ENCODE measurements around the gene TBCA. TPM values are rescaled to one million over a fixed set of nuclear protein-coding genes. Genes with fewer than 3 reads are reported as not detected.
"Not testable (repeated sequence)": the region's sequence is repeated elsewhere in the genome, so short reads cannot be mapped to it uniquely, and the experiment has no call there.

The TBCA gene
- total RNA-seq, 1 experiment from 2014 or later = 317 TPM

- intact Hi-C loops (cut with micrococcal nuclease); H4K20me1 ChIP-seq (ENCODE audit: insufficient read depth); H3K4me3 ChIP-seq (replicated peaks in 1 of 2; ENCODE audit: low read depth in 1 of 2, low read length in 2 of 2); H3K4me2 ChIP-seq (ENCODE audit: low read length); H3K4me1 ChIP-seq (ENCODE audit: control insufficient read depth in 1 of 2, insufficient read depth in 2 of 2, low read length in 2 of 2); H3K9ac ChIP-seq (ENCODE audit: low read length); POLR2A ChIA-PET; H2AFZ ChIP-seq (ENCODE audit: low read depth, low read length, poor library complexity, severe bottlenecking); DNase-seq (ENCODE audit: low read depth, low spot score); CTCF ChIA-PET; H3K27ac ChIP-seq (ENCODE audit: low read depth, low read length); RAD21 ChIA-PET (ENCODE audit: low non-redundant PET in 1 of 2, low total read pairs in 2 of 2, uncharacterized antibody in 2 of 2, unreplicated experiment in 2 of 2); H3K27me3 ChIP-seq (ENCODE audit: insufficient read depth, low read length); BruUV-seq (replicated peaks); ATAC-seq; H3K9me2 ChIP-seq (ENCODE audit: insufficient read depth); H3K9me3 ChIP-seq (ENCODE audit: control insufficient read depth in 1 of 2, insufficient read depth in 1 of 2, low read depth in 1 of 2, low read length in 2 of 2): not testable (repeated sequence)
- H3K36me3 ChIP-seq (ENCODE audit: control insufficient read depth in 1 of 2, insufficient read depth in 2 of 2, low read length in 2 of 2) = peaks cover 12 to 16% of the 10 kb centered on the region in 2 experiments
- H3K79me2 ChIP-seq (ENCODE audit: insufficient read depth, low read length) = peaks cover 72% of the 10 kb centered on the region
Observed at GRCh38 chr5:77699569-77699968, 76.6 kb downstream of the TBCA start.

- H3K4me3 ChIP-seq (replicated peaks in 1 of 2; ENCODE audit: low read depth in 1 of 2, low read length in 2 of 2) = no peak overlapping the region
- H3K9me2 ChIP-seq (ENCODE audit: insufficient read depth) = no peaks in the 10 kb centered on the region
- CTCF ChIA-PET = no interaction called here
- H2AFZ ChIP-seq (ENCODE audit: low read depth, low read length, poor library complexity, severe bottlenecking) = no peak overlapping the region
- RAD21 ChIA-PET (ENCODE audit: low non-redundant PET in 1 of 2, low total read pairs in 2 of 2, uncharacterized antibody in 2 of 2, unreplicated experiment in 2 of 2) = no interaction called here
- no peak overlapping the region for H3K4me2 ChIP-seq (ENCODE audit: low read length)
- peaks cover 0 to 9% of the 10 kb centered on the region in 2 experiments; a peak in 2 of 4 replicates for H3K4me1 ChIP-seq (ENCODE audit: control insufficient read depth in 1 of 2, insufficient read depth in 2 of 2, low read length in 2 of 2)
- no peak for DNase-seq (ENCODE audit: low read depth, low spot score)
- no TSS peak for BruUV-seq (replicated peaks)
- H3K27me3 ChIP-seq (ENCODE audit: insufficient read depth, low read length) = no peaks in the 10 kb centered on the region
- no peak for TF ChIP-seq POLR2A (IDR thresholded peaks at IDR 0.05; ENCODE audit: borderline replicate concordance, extremely low read depth, insufficient read depth, insufficient read length)
- peaks cover 73% of the 10 kb centered on the region for H3K79me2 ChIP-seq (ENCODE audit: insufficient read depth, low read length)
- H3K9me3 ChIP-seq (ENCODE audit: control insufficient read depth in 1 of 2, insufficient read depth in 1 of 2, low read depth in 1 of 2, low read length in 2 of 2) = no peaks in the 10 kb centered on the region
- no peaks in the 10 kb centered on the region for H4K20me1 ChIP-seq (ENCODE audit: insufficient read depth)
- POLR2A ChIA-PET = no interaction called here
- no peak for ATAC-seq
- no peak overlapping the region for H3K27ac ChIP-seq (ENCODE audit: low read depth, low read length)
- H3K36me3 ChIP-seq (ENCODE audit: control insufficient read depth in 1 of 2, insufficient read depth in 2 of 2, low read length in 2 of 2) = peaks cover 6 to 10% of the 10 kb centered on the region in 2 experiments; a peak in 2 of 4 replicates
- intact Hi-C loops (cut with micrococcal nuclease) = no loop called here
- H3K9ac ChIP-seq (ENCODE audit: low read length) = no peak overlapping the region
Observed at GRCh38 chr5:77698920-77699319, 77.2 kb downstream of the TBCA start.

- no peak overlapping the region for H3K9ac ChIP-seq (ENCODE audit: low read length)
- ATAC-seq = no peak
- no peak overlapping the region for H3K4me3 ChIP-seq (replicated peaks in 1 of 2; ENCODE audit: low read depth in 1 of 2, low read length in 2 of 2)
- no peak for DNase-seq (ENCODE audit: low read depth, low spot score)
- H3K4me1 ChIP-seq (ENCODE audit: control insufficient read depth in 1 of 2, insufficient read depth in 2 of 2, low read length in 2 of 2) = peaks cover 0 to 9% of the 10 kb centered on the region in 2 experiments; a peak in 2 of 4 replicates
- ChIA-PET POLR2A (no interaction called here), CTCF (no interaction called here), RAD21 (ENCODE audit: low non-redundant PET in 1 of 2, low total read pairs in 2 of 2, uncharacterized antibody in 2 of 2, unreplicated experiment in 2 of 2) (no interaction called here)
- no peaks in the 10 kb centered on the region for H3K27me3 ChIP-seq (ENCODE audit: insufficient read depth, low read length)
- H3K9me3 ChIP-seq (ENCODE audit: control insufficient read depth in 1 of 2, insufficient read depth in 1 of 2, low read depth in 1 of 2, low read length in 2 of 2) = no peaks in the 10 kb centered on the region
- H2AFZ ChIP-seq (ENCODE audit: low read depth, low read length, poor library complexity, severe bottlenecking) = no peak overlapping the region
- no peaks in the 10 kb centered on the region; the same call in 1 of the 2 replicates for H4K20me1 ChIP-seq (ENCODE audit: insufficient read depth)
- no peak overlapping the region for H3K27ac ChIP-seq (ENCODE audit: low read depth, low read length)
- BruUV-seq (replicated peaks) = no TSS peak
- peaks cover 81% of the 10 kb centered on the region for H3K79me2 ChIP-seq (ENCODE audit: insufficient read depth, low read length)
- no peaks in the 10 kb centered on the region for H3K9me2 ChIP-seq (ENCODE audit: insufficient read depth)
- TF ChIP-seq POLR2A (IDR thresholded peaks at IDR 0.05; ENCODE audit: borderline replicate concordance, extremely low read depth, insufficient read depth, insufficient read length) (no peak), RAD21 (IDR thresholded peaks at IDR 0.05; ENCODE audit: low read depth) (no peak), TCF7L2 (IDR thresholded peaks at IDR 0.05; ENCODE audit: borderline replicate concordance, extremely low read depth, insufficient read depth, insufficient read length) (no peak), EGR1 (IDR thresholded peaks at IDR 0.05; ENCODE audit: low read depth) (no peak), EZH2 (IDR thresholded peaks at IDR 0.05) (no peak), SRF (IDR thresholded peaks at IDR 0.05; ENCODE audit: low read depth) (no peak), ELF1 (IDR thresholded peaks at IDR 0.05; ENCODE audit: borderline replicate concordance, low read depth) (no peak), CTCF (IDR thresholded peaks at IDR 0.05 in 2 of 3, conservative IDR thresholded peaks at IDR 0.05 in 1 of 3; ENCODE audit: borderline replicate concordance in 1 of 3, insufficient read depth in 1 of 3, low read depth in 2 of 3, low read length in 2 of 3) (no peak), ZFX (IDR thresholded peaks at IDR 0.05) (no peak), CBX3 (IDR thresholded peaks at IDR 0.05; ENCODE audit: low read depth) (no peak), JUND (IDR thresholded peaks at IDR 0.05) (no peak)
- H3K36me3 ChIP-seq (ENCODE audit: control insufficient read depth in 1 of 2, insufficient read depth in 2 of 2, low read length in 2 of 2) = peaks cover 0 to 7% of the 10 kb centered on the region in 2 experiments; a peak in 2 of 4 replicates
- no peak overlapping the region for H3K4me2 ChIP-seq (ENCODE audit: low read length)
- intact Hi-C loops (cut with micrococcal nuclease) = no loop called here
Observed at GRCh38 chr5:77697692-77698091, 78.4 kb downstream of the TBCA start.

All from HCT116 (cell line).